Esophagus muscularis mucosa (tissue), 4 donors: Measurements from ENCODE around the gene CLSTN3. TPM values are rescaled to one million over a fixed set of nuclear protein-coding genes. Genes with fewer than 3 reads are reported as not detected.
A peak's percentile ranks its signal among the peaks of the same experiment; 100 is the strongest.

ENCODE experiments used
- DNase-seq: peaks from one replicate; pipeline ENCODE4 v3.0.0-alpha.2; 2017; ENCODE audit errors: extremely low spot score
- H3K27ac ChIP-seq, 4 donors: fragments of 200-600 bp; sonication (generic); replicated peaks in 1 of 4; 1 replicate in 3 of 4; 2 replicates in 1 of 4; pipeline ENCODE4 v1.5.1; 2016 to 2019; ENCODE audit warnings: mild to moderate bottlenecking in 1 of 4
- H3K27me3 ChIP-seq, 4 donors: fragments of 200-600 bp; sonication (generic); one replicate each; pipeline versions ENCODE4 v1.5.1 to v1.6.0; 2016 to 2019
- H3K36me3 ChIP-seq, 4 donors: fragments of 200-600 bp; sonication (generic); one replicate each; pipeline ENCODE4 v1.5.1; 2016 to 2019
- H3K4me1 ChIP-seq, 4 donors: fragments of 200-600 bp; sonication (generic); one replicate each; pipeline ENCODE4 v1.5.1; 2016 to 2019
- H3K4me3 ChIP-seq, 4 donors: fragments of 200-600 bp; sonication (generic); 1 replicate in 2 of 4; 2 replicates in 2 of 4; pipeline ENCODE4 v1.5.1; 2016 to 2019; ENCODE audit warnings: mild to moderate bottlenecking in 4 of 4, moderate library complexity in 1 of 4
- H3K9me3 ChIP-seq, 4 donors: fragments of 200-600 bp; sonication (generic); 1 replicate in 3 of 4; 2 replicates in 1 of 4; pipeline ENCODE4 v1.5.1; 2016 to 2019
- EP300 ChIP-seq: sonication (generic); formaldehyde crosslinking; IDR thresholded peaks from one replicate; pipeline ENCODE4 v1.6.1; 2017; ENCODE audit warnings: antibody characterized with exemption
- POLR2A ChIP-seq: fragments of 450-650 bp; IDR thresholded peaks from one replicate; pipeline ENCODE4 v1.6.1; 2017; ENCODE audit warnings: antibody characterized with exemption, moderate library complexity, mild to moderate bottlenecking, low read depth
- POLR2AphosphoS5 ChIP-seq, 2 donors: sonication (generic); formaldehyde crosslinking; IDR thresholded peaks; one replicate each; pipeline ENCODE4 v1.6.1; 2017; ENCODE audit warnings: antibody characterized with exemption in 2 of 2
- WGBS: methylation state at CpG from one replicate; pipeline ENCODE4 v1.1.5; 2018; 5-methylcytosine and 5-hydroxymethylcytosine counted together
- intact Hi-C: fragments of 100-400 bp; cut with DNase I; formaldehyde crosslinking; loops from one replicate; pipeline ENCODE4 v1.15.1; 2023
- total RNA-seq, 4 donors: library from RNA; depleted of rRNA; stranded (reverse); fragments of >200 nt; gene quantifications; one replicate each; pipeline versions ENCODE4 v1.1.0 to v1.2.1, GENCODE V29; 2016
- TF ChIP-seq, protein P1 (sequence below), 3 experiments: fragments of 200-600 bp in 2 of 3; fragments of 450-650 bp in 1 of 3; sonication (generic) in 2 of 3; IDR thresholded peaks; one replicate each; pipeline ENCODE4 v1.5.1; 2017 to 2019; ENCODE audit warnings: antibody characterized with exemption in 3 of 3, mild to moderate bottlenecking in 2 of 3, moderate library complexity in 1 of 3

Gene CLSTN3
- total RNA-seq, 4 donors from 2014 or later = 9.6 to 25.6 (median 19.3) TPM

DNA sequence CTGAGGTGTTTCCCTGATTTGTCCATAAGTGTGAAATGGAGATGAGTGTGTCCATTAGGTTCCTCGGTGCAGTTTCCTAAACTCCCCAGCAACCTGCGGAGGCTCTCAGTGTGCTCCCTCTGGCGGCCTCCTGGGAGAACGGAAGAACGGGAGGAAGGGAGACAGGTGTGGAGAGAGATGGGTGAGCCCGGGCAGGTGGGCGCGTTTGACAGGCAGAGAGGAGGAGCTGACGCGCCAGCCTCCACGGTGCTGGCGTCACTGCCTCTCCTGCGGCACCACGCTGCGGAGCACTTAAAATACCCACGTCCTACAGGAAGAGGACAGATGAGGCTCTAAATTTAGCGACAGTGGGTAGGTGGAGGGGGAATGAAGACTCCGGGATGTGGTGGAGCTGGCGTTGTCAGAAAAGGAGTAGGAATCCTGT is 32.5 kb downstream of the CLSTN3 start:
- H3K4me1 ChIP-seq = peaks cover 0 to 10% (median 4%) of the 10 kb centered on the region in 4 donors
- H3K27ac ChIP-seq = no peak overlapping the region
- H3K9me3 ChIP-seq = no peaks in the 10 kb centered on the region
- TF ChIP-seq EP300 (no peak), POLR2AphosphoS5 (IDR thresholded peaks at IDR 0.05) (no peak)
- TF ChIP-seq, protein P1, sequence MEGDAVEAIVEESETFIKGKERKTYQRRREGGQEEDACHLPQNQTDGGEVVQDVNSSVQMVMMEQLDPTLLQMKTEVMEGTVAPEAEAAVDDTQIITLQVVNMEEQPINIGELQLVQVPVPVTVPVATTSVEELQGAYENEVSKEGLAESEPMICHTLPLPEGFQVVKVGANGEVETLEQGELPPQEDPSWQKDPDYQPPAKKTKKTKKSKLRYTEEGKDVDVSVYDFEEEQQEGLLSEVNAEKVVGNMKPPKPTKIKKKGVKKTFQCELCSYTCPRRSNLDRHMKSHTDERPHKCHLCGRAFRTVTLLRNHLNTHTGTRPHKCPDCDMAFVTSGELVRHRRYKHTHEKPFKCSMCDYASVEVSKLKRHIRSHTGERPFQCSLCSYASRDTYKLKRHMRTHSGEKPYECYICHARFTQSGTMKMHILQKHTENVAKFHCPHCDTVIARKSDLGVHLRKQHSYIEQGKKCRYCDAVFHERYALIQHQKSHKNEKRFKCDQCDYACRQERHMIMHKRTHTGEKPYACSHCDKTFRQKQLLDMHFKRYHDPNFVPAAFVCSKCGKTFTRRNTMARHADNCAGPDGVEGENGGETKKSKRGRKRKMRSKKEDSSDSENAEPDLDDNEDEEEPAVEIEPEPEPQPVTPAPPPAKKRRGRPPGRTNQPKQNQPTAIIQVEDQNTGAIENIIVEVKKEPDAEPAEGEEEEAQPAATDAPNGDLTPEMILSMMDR (IDR thresholded peaks at IDR 0.05) = peak; percentile 9 to 52 (median 13)
- no peak for DNase-seq
- H3K27me3 ChIP-seq = peaks cover 0 to 40% (median 3%) of the 10 kb centered on the region in 4 donors
- intact Hi-C loops = no loop called here
- no peak overlapping the region for H3K4me3 ChIP-seq
- 7% methylated on average over 19 of the region's 19 CpGs for WGBS
- H3K36me3 ChIP-seq = peaks cover 0 to 8% (median 4%) of the 10 kb centered on the region in 4 donors

DNA sequence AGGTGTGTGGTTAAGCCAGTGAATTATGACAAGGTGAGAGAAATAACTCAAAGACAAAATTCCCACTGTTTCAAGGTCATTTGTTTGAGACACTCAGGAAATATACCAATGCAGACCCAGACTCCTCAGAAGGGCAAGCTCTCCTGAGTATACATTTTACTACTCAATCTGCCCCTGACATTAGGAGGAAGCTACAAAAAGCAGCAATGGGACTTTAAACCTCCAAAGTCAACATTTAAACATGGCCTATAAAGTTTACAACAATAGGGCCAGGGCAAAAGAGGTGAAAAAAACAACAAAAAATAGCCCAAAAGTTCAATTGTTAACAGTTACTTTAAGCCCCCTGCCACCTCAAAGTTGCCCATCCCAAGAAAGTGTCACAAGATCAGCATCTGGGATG is 39.8 kb downstream of the CLSTN3 start:
- DNase-seq = no peak
- intact Hi-C loops = no loop called here
- Histone ChIP-seq H3K9me3 (peaks cover 0 to 11% (median 0%) of the 10 kb centered on the region in 4 donors), H3K4me3 (no peak overlapping the region), H3K27me3 (peaks cover 0 to 23% (median 0%) of the 10 kb centered on the region in 4 donors), H3K36me3 (no peaks in the 10 kb centered on the region), H3K27ac (no peak overlapping the region), H3K4me1 (no peaks in the 10 kb centered on the region)
- TF ChIP-seq EP300 (no peak), POLR2AphosphoS5 (IDR thresholded peaks at IDR 0.05) (no peak), POLR2A (no peak)
- TF ChIP-seq, protein P1 (IDR thresholded peaks at IDR 0.05) = no peak

DNA sequence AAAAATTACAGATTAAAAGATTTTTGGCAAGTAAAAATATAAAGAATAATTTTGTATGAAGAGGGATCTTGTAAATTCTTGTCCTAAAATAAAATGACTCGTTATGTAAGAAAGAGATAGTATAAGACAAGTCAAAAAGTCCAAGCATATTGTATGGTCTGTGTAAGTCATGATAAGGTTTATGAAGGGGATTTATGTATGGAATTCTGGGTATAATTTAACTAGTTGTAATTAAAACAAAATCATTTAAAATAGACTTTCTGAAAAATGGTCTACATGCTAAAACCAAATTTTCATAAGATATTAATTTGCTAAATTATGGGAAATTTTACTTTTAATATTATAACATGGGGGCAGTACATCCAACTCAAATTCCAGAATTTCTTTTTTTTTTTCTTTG is 41.7 kb downstream of the CLSTN3 start:
- peaks cover 0 to 13% (median 0%) of the 10 kb centered on the region in 4 donors for H3K27me3 ChIP-seq
- TF ChIP-seq, protein P1 (IDR thresholded peaks at IDR 0.05) = no peak
- TF ChIP-seq POLR2A (no peak), POLR2AphosphoS5 (IDR thresholded peaks at IDR 0.05) (no peak), EP300 (no peak)
- no peak overlapping the region for H3K27ac ChIP-seq
- no peaks in the 10 kb centered on the region for H3K36me3 ChIP-seq
- WGBS = 75% methylated on average over 1 of the region's 1 CpG
- no peak for DNase-seq
- intact Hi-C loops = no loop called here
- H3K4me3 ChIP-seq = no peak overlapping the region
- no peaks in the 10 kb centered on the region for H3K4me1 ChIP-seq
- peaks cover 0 to 11% (median 0%) of the 10 kb centered on the region in 4 donors for H3K9me3 ChIP-seq

DNA sequence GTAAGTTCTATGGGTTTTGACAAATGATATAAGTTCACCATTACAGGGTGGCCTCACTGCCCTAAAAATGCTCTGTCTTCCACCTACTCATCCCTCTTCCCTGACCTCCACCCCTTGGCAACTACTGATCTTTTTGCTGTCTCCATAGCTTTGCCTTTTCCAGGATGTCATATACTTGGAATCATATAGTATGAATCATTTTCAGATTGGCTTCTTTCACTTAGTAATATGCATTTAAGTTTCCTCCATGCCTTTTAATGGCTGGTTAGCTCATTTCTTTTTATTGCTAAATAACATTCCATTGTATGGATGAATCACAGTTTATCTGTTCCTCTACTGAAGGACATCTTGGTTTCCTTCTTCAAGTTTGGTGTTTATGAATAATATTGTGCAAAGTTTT is 45.3 kb downstream of the CLSTN3 start:
- Histone ChIP-seq H3K27ac (no peak overlapping the region), H3K9me3 (no peaks in the 10 kb centered on the region), H3K27me3 (peaks cover 0 to 26% (median 0%) of the 10 kb centered on the region in 4 donors), H3K4me3 (no peak overlapping the region), H3K4me1 (no peaks in the 10 kb centered on the region), H3K36me3 (no peaks in the 10 kb centered on the region)
- intact Hi-C loops = no loop called here
- no peak for DNase-seq
- TF ChIP-seq POLR2A (no peak), POLR2AphosphoS5 (IDR thresholded peaks at IDR 0.05) (no peak)
- TF ChIP-seq, protein P1 (IDR thresholded peaks at IDR 0.05) = no peak

DNA sequence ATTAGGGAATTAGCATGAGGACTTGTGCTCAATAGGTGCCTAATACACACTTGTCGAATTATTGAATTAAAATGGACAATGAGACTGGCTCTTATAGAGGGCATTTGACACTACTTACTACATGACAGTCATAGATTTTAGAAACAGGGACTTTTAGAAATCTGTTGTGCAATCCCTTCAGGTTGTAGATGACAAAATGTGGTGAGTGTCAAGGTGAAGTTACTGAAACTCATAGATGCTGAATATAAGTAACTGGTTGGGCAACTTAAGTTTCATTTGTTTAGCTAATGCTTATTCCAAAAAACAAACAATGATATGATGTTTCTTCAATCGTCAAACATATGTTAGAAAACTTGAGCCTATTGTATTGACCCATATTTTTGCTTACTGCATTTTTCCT is 46.4 kb downstream of the CLSTN3 start:
- WGBS = 61% methylated on average over 2 of the region's 2 CpGs
- Histone ChIP-seq H3K9me3 (no peaks in the 10 kb centered on the region), H3K27me3 (peaks cover 0 to 24% (median 0%) of the 10 kb centered on the region in 4 donors), H3K4me3 (no peak overlapping the region), H3K27ac (no peak overlapping the region), H3K36me3 (no peaks in the 10 kb centered on the region), H3K4me1 (no peaks in the 10 kb centered on the region)
- no peak for TF ChIP-seq POLR2AphosphoS5 (IDR thresholded peaks at IDR 0.05)
- no peak for TF ChIP-seq EP300
- no peak for TF ChIP-seq POLR2A
- TF ChIP-seq, protein P1 (IDR thresholded peaks at IDR 0.05) = no peak
- no peak for DNase-seq
- intact Hi-C loops = no loop called here
